ENCODE data around the gene MECR.
A peak's percentile ranks its signal among the peaks of the same experiment; 100 is the strongest.
"Not testable (repeated sequence)": the region's sequence is repeated elsewhere in the genome, so short reads cannot be mapped to it uniquely, and the experiment has no call there.

MECR gene

DNA sequence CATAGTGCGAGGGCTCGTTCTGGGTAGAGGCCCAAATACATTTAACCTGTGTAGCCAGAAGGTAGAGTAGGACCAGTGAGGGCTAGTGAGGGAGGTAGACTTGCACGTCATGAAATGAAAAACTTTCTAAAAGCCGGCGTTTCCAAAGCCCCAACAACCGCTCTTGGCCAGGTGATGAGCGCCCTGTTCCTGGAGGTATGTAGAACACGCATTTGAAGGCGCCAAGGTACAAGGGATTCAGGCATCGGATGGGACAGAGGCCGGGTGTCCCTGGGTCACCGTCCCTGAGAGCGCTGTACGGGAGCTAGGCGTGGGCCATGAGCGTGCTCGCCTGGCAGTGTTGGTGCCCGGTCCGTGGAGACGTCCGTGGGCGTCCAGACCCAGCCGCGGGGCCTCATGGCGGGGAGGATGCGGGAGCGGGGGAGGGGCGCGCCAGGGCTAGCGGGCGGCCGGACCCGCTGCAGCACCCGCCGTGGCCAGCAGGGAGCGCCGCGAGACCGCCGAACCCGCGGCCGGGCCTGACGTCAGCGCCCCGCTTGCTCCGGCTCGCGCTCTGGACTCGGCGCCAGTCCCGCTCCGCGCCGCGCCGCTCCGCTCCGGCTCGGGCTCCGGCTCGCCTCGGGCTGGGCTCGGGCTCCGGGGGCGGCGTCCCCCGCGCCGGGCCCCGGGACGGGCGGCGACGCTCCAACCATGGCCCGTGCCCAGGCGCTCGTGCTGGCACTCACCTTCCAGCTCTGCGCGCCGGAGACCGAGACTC lies 5.4 kb upstream of the MECR start, which contains the start of gene PTPRU:
Gene PTPRU, plus strand, starts transcription at position 568 of the 757 bp plus-strand sequence. Its CDS starts 123 bp downstream, at position 691.
- DNase-seq = peak; percentile 63

GRCh38 chr1:29234881-29235280 lies 4.1 kb upstream of the MECR start:
- DNase-seq = not testable (repeated sequence)

GRCh38 chr1:29234471-29234870 lies 3.7 kb upstream of the MECR start:
- DNase-seq = no peak

GRCh38 chr1:29233693-29234092 lies 3.0 kb upstream of the MECR start:
- no peak for DNase-seq

DNA sequence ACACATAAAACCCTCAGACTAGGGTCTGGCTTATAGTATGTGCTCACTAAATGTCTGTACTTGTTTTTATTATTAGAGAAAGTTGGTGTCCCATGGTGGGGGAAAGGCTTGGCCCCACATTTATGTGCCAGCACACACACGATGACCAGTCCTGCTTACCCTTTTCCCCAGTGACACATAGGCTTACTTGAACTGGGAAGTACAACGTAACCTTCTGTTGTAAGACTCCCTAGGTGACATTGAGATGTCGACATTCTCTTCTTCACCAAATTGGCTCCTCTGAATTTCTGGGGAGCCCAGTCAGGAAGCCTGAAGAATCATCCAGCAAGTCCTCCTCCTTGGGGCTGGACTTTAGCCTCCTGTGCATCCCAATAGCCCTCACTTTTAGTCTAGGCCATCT lies 1.7 kb upstream of the MECR start:
- no peak for DNase-seq

- DNase-seq = no peak
Measured at GRCh38 chr1:29230204-29230552, 556 bp downstream of the MECR start.

- DNase-seq = no peak
Measured at GRCh38 chr1:29227511-29227910, 3.2 kb downstream of the MECR start.

DNA sequence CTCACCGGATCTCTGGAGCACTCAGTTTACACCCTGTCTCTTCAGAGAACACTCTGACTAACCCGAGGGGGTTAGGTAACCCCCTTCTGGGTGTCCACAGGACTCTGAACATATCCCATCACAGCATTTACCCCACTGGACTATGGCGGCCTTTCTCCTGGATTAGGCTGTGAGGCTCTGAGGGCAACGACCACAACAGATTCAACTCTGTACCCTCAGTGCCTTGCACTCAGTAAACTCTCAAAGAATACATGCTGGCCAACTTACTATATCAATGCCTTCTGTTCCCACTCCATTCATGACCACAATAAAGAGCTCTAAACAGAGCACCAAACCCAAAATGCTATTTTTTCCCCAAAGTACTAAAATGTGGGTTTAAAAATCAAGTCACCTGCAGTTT lies 5.4 kb downstream of the MECR start:
- DNase-seq = no peak

DNA sequence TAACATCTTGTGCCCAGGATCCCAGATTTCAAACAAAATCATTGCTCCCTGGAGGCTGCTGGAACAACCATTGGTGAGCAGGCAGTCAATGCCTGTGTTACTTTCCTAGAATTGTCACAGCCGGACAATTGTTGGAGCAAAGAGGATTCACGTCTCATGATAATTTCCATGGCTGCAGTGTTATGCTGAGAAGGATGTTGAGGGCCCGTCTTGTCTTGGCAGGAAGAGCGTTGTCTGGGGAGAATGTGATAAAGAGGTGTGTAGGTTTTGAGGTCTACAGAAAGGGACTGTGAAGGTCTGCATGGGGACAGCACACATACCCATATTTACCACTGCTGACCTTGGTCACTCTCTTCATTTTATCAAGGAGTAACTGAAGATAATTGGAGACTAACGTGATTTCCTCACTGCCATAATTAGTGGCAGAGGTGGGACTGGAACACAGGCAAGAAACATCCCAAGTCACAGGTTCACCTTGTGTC lies 6.3 kb downstream of the MECR start:
- no peak for DNase-seq

GRCh38 chr1:29223521-29223920 lies 7.2 kb downstream of the MECR start:
- no peak for DNase-seq

GRCh38 chr1:29222686-29223085 lies 8.0 kb downstream of the MECR start:
- DNase-seq = no peak

DNA sequence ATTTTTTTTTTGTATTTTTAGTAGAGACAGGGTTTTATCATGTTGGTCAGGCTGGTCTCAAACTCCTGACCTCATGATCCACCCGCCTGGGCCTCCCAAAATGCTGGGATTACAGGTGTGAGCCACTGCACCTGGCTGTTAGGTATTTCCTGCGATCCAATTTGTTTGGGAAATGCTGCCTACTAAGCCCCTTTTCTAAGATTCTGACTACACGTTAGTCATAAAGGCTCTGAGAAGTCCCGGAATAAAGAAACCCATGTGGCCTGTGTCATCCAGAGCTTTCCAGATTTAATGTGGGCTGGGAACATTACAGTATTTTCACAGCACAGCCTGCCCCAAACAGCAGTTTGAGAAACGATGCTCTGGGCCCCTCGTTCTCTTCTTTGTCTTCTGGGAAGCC lies 8.5 kb downstream of the MECR start:
- DNase-seq = not testable (repeated sequence)

DNA sequence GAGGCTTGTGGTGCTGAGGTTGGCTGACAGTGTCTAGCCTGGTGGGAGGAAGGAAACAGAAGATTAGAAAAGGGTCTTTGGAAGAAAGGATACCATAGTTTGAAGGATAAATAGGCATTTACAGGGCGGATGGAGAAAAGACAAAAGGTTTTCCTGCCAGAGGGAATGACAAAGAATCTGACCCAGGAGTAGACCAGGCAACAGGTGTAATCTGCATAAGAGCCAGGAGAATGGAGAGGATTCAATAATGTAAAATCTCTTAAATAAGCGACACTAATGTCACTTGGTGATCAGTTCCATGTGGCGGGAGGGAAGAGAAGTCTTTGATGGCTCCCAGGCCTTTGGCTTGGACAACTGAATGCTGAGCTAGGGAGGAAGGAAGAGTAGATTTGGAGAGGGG lies 9.4 kb downstream of the MECR start:
- no peak for DNase-seq

- no peak for DNase-seq
Measured at GRCh38 chr1:29218223-29218622, 12.5 kb downstream of the MECR start.

DNA sequence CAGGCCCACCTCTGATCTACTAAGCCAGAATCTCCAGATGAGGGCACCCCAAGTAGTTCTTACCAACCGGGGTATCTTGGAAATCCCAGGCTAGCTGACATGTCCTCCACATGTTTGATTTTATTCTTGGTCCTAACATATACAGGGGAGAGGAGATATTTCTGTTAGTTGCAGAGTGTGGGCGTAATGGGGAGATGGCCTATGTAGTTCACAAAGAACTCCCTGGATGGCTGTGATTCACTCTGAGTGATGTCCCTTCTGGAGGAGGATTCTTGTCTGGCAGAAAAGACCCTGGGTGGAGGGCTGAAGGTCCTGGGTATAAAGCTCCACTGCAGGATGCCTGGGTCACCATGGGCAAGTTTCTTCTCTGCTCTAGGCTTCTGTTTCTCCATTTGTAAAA lies 13.1 kb downstream of the MECR start:
- no peak for DNase-seq

- no peak for DNase-seq
Measured at GRCh38 chr1:29213055-29213454, 17.7 kb downstream of the MECR start.

DNA sequence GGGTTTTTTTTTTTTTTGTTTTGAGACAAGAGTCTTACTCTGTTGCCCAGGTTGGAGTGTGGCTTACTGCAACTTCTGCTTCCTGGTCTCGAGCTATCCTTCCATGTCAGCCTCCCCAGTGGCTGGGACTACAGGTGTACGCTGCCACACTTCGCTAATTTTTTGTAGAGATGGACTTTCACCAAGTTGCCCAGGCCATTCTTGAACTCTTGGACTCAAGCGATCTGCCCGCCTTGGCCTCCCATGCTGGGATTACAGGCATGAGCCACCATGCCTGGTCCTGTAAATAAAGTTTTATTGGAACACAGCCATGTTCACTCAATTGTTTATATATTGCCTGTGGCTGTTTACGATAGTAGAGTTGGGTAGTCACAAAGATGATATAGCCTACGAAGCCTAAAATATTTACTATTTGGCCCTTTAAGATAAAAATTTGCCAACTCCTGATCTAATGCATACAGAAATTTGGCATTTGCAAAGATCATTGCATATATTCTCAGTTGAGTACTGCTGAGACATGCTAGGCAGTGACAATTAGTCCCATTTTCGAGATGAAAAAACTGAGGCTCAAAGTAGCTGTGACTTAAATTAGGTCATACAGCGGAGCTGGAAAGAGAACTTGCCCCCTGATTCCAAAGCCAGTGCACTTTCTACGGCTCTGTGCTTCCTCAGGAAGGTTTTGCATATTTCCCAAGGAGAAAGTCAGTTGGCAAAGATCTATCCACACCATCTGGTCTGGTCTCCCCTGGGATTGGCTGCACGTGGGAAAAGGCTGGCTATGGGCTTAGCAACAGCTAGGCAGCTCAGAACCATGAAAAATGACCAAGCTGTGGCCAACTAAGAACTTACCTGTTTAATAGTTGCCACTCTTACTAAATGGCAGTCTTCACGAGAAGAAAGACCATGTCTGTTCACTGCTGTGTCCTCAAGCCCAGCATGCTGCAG lies 19.4 kb downstream of the MECR start:
- no peak for DNase-seq

DNA sequence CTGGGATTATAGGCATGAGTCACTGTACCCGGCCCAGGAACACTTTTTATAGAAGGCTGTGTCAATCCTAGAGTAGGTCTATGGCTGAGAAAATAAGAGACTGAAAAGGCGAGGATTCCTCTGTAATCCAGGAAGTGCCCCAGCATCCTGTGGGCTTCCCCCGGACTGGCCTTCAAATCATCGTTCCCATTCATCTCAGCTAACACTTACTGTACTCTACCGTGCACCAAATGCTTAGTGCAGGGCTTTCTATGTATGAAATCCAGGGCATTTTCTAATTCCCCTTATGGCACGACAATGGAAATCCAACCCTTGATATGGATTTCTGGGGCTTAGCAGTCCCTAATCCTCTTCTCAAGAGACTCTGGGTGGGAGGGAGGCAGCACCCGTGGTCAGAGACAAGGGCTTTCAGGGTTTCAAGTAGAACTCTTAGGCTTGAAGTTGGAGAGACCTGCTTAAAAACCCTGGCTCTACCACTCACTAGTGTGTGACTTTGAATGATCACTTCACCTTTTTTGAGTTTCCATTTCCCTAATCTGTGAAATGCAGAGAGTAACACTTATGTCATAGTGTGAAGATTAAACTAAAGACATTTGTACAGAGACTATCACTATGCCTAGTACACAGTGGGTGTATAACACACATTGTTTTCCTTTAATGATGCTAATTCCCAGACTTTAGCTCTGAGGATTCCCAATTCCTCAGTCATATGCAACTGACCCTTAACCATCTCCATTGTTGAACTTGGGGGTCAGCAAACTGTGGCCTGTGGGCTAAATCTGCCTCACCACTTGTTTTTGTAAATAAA lies 20.3 kb downstream of the MECR start:
- no peak for DNase-seq

- no peak for DNase-seq
Measured at GRCh38 chr1:29209173-29209572, 21.6 kb downstream of the MECR start.

DNA sequence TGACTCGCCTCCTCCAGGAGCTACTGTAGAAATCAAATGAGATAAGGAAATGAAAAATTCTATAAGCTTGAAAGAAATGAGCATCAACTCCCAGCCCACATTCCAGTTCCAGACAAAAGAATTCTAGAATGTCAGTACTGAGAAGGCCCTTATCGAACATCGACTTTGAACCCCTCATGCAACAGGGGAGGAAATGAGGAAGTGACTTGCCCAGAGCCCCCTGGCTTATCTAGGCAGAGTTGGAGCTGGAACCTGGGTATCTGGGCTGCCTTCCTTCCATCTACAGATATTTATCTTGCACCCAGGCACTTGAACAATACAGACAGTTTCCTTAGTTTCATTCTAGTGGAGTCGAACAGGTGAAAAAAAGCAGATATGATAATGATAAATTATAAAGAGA lies 22.3 kb downstream of the MECR start:
- DNase-seq = no peak

DNA sequence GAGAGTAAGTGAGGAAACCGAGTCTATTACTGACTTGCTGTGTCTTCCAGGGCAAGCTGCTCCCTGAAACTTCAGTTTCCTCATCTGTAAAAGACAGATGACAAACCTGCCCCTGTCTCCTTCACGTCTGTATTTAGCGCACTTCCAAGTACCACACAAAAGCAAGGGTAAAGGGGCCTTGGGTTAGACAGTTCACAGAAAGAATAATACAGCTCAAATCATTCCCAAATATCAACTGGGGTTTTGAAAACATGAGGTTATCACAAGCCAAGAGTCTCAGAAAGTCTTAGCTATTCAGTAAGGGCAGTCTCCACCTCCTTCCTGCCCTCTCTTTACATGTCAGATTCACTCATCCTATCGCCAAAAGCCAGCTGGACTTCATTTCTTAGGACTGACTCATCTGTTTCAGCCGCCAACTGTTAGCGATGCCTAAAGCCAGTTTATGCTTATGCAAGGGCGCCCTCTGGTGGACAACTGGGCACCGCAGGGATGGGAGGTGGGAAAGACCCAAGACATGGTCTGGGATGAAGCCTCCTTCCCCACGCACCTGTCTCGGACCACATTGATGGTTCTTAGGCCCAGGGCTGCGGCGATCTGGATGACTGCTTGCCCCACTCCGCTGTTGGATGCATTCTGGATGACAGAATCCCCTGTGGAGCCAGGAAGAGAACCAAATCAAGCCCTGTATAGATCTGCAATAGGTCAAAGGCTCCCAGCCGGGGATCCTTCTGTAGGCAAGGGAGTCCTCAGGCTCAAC lies 28.0 kb downstream of the MECR start:
- peak; percentile 31 for DNase-seq

DNA sequence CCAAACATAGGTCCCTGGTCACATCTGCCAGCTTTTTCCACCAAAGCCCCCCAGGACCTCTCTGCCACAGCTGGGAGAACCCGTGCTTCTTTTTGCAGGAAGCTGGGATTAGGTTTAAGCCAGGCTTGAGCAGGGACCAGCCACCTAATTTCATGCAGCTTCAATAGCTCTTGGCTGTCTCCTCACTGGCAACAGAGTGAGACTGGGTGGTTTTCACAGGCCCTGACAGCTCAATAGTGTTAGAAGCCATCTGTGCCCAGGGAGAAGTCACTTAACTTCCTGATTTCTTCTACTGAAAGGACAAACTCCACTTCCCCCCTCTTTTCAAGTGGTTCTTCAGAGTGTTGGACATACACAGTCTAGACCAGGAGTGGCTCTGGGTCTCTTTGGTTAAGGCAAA lies 28.7 kb downstream of the MECR start:
- DNase-seq = no peak

Data from activated gamma-delta T cell (primary cell).